ENCODE data around the gene NR2F2.
"Not testable (repeated sequence)": the region's sequence is repeated elsewhere in the genome, so short reads cannot be mapped to it uniquely, and the experiment has no call there.

NR2F2 gene

GRCh38 chr15:96367311-96368200 is 37.1 kb downstream of the NR2F2 start:
- no peak for DNase-seq (ENCODE audit: low read depth)

- no peak for DNase-seq (ENCODE audit: low read depth)
Observed at GRCh38 chr15:96369351-96369750, 38.9 kb downstream of the NR2F2 start.

GRCh38 chr15:96369825-96370621 is 39.5 kb downstream of the NR2F2 start:
- DNase-seq (ENCODE audit: low read depth): no peak

DNA sequence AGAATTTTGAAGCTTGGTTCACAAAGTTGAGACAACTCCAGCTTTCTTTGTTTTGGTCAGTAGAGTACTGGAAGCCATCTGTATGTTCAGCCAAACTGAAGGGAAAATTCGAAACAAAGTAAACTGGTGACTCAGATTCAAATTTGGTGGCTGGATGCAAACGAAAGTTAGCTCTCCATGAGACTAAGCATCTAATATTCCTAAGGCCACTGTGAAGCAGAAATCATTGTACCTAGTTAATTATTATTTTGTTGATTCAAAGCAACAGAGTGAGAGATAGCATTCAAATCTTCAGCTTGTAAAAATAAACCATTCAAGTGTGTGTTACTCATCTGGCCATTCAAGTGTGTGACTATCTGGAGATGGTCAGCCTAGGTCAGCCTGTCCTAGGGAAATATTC is 42.1 kb downstream of the NR2F2 start:
- no peak for DNase-seq (ENCODE audit: low read depth)

GRCh38 chr15:96374499-96374898 is 44.0 kb downstream of the NR2F2 start:
- no peak for DNase-seq (ENCODE audit: low read depth)

DNA sequence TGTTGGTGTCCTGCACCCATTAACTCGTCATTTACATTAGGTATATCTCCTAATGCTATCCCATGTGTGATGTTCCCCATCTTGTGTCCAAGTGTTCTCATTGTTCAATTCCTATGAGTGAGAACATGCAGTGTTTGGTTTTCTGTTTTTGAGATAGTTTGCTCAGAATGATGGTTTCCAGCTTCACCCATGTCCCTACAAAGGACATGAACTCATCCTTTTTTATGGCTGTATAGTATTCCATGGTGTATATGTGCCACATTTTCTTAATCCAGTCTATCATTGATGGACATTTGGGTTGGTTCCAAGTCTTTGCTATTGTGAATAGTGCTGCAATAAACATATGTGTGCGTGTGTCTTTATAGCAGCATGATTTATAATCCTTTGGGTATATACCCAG is 49.1 kb downstream of the NR2F2 start:
- not testable (repeated sequence) for DNase-seq (ENCODE audit: low read depth)

DNA sequence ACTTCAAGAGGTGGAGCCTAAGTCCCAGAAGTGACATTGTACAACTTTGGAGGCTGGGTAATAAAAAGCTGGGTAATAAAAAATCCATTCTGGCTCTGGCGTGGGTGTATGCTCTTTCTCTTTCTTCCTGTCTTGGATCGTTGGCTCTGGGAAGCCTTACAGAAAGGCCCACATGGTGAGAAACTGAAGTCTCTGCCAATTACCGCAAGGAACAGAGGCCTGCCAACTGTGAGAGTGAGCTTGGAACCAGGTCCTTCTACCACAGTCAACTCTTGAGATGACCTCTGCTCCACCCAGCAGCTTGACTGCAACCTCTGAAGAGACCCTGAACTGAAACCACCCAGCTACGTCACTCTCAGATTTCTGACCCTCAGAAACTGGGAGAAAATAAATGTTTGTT is 51.0 kb downstream of the NR2F2 start:
- no peak for DNase-seq (ENCODE audit: low read depth)

GRCh38 chr15:96385195-96385594 is 54.7 kb downstream of the NR2F2 start:
- no peak for DNase-seq (ENCODE audit: low read depth)

- no peak for DNase-seq (ENCODE audit: low read depth)
Observed at GRCh38 chr15:96388673-96389072, 58.2 kb downstream of the NR2F2 start.
